GM10847 (cell line): Measurements from ENCODE around the gene CLIC5.

Source experiments
- POLR2A ChIP-seq: IDR thresholded peaks from 2 replicates; pipeline ENCODE4 v1.6.1; 2011; ENCODE audit not compliant: insufficient read length; ENCODE audit errors: extremely low read depth

CLIC5 gene

GRCh38 chr6:46015119-46015968 is at the start of gene CLIC5:
Gene CLIC5, minus strand, starts transcription at chr6:46015860. Its CDS starts 318 bp downstream, at chr6:46015542.
- no peak for TF ChIP-seq POLR2A

DNA sequence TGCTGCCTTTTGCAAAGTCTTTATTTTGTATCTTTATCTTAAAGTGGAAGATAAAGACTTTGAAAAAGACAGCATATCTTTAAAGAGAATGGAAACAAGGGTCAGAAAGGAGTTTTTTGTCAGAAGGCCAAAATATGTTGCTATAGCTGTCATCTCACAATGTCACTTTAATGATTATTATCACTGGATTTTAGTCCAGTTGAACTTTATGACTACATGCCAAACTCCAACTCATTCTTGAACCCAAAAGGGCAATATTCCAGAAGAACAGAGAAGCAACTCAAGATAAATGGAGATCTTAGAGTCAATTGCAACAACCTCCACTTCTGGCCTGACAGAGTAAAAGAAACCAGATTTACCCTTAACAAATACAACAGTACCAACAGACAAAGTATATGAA is 47.3 kb upstream of the CLIC5 start:
- TF ChIP-seq POLR2A: no peak

- TF ChIP-seq POLR2A: no peak
Measured at GRCh38 chr6:46062312-46062711, 46.7 kb upstream of the CLIC5 start.

- TF ChIP-seq POLR2A: no peak
Measured at GRCh38 chr6:46061497-46061896, 45.8 kb upstream of the CLIC5 start.

DNA sequence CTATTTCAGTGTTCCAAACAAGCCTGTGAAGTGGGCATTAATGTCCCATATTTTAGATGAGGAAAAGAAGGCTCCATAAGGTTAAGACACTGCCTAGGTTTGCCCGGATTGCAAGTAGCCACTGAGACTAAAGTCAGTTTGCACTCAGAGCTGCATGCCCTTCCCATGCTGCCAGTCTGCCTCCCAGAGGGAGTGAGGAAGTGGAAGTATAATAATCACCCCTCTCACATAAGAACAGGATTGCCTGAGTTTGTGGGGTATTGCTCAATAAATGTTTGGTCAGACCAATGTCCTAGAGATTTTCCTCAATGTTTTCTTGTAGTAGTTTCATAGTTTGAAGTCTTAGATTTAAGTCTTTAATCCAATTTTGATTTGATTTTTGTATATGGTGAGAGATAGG is 43.9 kb upstream of the CLIC5 start:
- no peak for TF ChIP-seq POLR2A

- TF ChIP-seq POLR2A: no peak
Measured at GRCh38 chr6:46058951-46059350, 43.3 kb upstream of the CLIC5 start.

DNA sequence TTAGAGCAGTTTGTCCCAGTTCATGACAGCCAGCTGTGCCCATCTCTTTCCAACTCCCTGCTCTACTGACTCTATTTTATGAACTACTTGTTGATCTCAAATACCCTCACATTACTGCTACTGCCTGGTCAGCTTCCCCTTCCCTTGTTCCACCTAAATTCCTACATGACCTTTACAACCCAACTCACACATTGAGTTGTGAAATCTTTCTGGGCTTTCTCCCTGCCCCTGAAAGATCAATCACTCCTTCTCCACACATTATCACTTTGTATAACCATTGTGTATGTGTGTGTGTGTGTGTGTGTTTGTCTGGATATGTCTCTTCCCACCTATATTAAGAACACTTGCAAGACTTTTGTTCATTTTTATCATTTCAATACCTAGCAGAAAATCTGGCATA is 42.1 kb upstream of the CLIC5 start:
- TF ChIP-seq POLR2A: no peak

DNA sequence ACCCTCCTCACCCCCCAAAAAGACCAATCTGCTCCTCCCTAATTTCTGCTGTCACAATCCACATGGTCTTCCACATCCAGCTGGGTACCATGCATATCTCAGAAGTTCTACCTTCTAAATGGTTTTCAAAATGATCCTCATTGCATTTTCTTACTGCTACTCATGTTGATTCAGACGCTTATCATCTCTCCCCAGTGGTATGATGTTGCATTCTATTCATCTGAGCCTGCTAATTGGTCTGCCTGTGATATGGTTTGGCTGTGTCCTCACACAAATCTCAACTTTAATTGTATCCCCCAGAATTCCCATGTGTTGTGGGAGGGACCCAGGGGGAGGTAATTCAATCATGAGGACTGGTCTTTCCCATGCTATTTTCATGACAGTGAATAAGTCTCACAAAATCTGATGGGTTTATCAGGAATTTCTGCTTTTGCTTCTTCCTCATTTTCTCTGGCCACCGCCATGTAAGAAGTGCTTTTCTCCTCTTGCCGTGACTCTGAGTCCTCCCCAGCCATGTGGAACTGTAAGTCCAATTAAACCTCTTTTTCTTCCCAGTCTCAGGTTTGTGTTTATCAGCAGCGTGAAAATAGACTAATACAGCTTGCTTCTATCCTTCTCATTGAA is 41.4 kb upstream of the CLIC5 start:
- no peak for TF ChIP-seq POLR2A

- TF ChIP-seq POLR2A: no peak
Measured at GRCh38 chr6:46054516-46054915, 38.9 kb upstream of the CLIC5 start.

DNA sequence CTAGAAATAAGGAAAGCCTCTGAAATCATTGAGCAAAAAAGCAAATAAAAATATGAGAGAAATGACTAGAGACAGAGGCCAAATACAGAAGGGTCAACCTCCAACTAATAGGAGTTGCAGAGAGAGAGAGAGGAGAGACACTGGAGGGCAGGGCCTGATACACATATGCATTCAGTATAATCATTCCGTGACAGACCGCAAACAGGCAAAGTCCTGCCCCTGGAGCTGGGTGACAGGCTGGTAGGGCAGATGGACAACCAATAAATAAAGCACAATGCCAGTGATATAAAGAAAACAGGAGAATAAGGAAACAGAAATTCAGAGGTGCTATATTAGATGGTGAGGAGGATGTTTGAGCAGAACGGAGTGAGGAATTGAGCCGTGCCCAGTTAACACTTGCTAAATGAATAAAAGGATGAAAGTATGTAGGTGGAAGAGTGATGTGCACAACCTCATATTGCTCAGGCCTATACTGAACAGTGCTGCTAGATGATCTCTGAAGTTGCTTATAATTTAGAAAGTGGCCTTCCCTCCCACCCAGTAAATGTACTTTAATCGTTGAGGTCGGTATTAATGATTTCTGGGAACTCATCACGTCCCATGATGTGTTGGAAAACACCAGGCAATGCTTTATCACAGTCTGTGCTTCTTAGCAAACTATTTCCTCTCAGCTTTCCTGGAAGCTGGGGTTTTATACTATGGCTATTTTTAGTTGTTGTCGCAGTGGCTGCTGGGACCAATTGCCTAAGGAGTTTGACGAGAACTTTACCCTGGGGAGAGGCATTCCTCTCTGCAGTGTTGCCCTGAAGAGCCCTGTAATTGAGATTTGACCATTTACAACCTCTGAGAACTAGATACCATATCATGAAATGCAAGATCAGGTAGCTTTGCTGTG is 37.6 kb upstream of the CLIC5 start:
- no peak for TF ChIP-seq POLR2A

DNA sequence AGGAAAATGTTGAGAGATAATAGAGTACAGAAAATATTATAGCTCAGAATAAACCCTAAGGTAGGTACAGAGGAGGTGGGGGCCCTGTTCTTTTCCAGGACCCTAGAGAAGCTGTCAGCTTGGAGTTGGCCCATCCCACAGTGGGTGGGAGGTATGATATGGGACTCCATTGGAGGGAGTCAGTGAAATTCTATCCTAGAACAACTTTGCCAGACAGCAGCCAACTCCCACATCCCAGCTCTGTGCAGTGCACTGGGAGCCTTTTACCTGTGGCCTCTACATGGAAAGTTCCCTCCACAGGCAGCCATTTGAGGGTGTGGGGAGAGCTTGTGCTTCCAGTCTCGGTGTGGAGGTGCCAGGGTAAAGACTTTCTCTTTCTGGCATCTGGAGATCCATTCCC is 36.8 kb upstream of the CLIC5 start:
- no peak for TF ChIP-seq POLR2A

- no peak for TF ChIP-seq POLR2A
Measured at GRCh38 chr6:46051962-46052361, 36.3 kb upstream of the CLIC5 start.

DNA sequence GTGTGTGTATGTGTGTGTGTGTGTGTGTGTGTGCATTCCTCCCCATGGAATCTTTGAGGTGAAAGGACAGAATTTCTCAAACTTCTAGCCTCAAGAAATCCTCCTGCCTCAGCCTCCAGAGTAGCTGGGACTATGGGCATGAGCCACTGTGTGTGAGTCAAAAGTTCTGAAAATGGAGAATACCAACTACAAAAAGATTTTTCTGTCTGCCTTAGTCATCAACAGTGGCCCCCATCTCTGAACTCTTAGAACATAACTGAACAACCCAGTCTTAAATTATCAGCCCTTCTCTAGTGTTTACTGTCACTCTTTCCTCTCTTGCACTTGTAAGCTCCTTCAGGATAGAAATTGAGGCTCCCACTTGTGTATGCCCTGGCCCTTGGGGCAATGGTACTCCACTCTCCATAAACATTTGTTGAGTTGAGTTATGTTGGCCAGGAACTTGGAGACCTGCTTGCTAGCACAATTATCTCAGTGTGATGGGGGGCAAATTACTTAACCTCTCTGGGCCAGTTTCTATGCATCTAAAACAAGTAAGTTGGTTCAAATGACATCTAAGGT is 35.3 kb upstream of the CLIC5 start:
- TF ChIP-seq POLR2A: no peak

DNA sequence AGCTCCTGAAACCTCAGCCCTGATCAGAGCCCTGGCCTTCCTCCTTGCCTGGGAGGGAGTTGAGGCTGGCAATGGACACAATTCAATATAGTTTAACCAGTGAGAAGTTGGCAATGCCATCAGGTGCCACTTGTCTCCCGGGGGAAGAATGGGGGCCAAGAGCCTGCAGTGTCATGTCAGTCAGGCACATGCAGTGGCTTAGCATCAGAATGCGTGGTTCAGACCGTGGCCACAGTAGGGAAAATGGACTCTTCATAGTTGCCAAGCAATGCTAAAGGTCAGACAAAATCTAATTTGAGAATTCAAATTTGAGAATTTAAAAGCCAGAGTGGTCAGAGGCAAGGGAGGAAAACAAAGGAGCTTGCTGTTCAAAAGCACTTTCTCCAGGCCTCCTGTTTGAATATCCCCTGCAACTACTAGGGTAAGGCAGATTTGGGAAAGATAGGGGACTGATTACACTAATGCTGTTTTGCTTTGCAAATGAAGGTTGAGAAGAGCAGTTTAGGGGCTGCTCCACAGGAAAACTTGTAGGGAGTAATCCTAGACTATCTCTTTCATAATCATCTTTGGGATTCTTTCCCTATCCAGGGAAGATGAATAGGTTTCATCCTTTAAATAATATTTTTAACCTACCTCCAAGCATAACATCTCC is 33.1 kb upstream of the CLIC5 start:
- TF ChIP-seq POLR2A: no peak
